HG03432 (cell line): Measurements from ENCODE around the gene DCHS2.
"Not testable (repeated sequence)": the region's sequence is repeated elsewhere in the genome, so short reads cannot be mapped to it uniquely, and the experiment has no call there.

Source experiments
- ATAC-seq: cut with Tn5 transposase; IDR thresholded peaks from one replicate; pipeline ENCODE4 v1.9.1; 2021; ENCODE audit warnings: mild to moderate bottlenecking, moderate library complexity; ENCODE audit not compliant: unreplicated experiment

DCHS2 gene

DNA sequence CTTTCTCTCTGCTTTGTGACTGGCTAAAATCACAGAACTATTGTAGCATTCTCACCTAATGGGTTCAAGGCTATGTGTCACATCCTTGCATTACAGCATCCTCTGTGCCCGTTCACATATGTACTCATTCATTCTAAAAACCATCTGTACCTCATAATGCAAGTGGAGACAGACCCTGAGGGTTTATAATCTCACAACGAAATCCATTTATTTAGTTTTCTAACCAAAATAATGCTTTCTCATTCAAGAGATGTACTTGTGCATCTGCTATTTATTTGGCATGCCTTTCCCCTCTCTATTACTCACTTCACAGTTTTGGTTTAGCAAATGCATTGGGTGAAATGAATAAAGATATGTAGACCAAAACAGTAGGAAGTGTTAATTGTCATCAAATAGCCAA lies 261.5 kb downstream of the DCHS2 start:
- ATAC-seq: no peak

DNA sequence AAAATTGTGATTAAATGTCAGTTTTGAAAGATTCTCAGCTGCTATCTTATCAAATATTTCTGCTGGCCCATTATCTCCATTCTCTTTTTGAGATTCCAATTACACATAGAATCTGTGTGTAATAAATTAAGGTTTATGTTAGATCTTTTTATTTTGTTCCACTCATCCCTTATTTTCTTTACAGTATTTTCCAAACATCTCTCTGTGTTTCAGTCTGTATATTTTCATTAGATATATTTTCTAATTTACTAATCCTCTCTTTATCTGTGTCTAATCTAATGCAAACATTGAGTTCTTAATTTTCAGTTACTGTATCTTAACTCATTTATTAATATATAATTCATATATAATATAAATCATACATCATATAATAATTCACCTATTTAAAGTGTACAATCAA lies 268.7 kb downstream of the DCHS2 start:
- ATAC-seq: no peak

DNA sequence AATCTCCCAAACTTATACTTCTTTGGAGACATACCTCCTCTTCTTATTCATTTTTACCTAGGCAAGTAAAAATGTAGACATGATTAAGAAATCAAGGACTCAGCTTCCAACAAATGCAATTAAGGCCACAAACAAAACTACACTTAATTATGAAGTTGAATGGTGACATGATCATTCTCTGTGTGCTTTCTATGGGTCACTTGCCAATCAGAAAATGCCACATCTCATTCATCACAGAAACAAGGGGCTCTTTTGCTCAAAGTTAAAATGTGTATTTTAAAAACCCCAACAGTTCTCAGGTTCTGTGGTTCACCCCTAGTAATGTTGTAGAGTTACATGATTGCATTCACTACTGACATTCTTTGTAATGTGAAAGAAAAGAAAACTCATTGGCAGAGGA lies 273.5 kb downstream of the DCHS2 start:
- no peak for ATAC-seq

GRCh38 chr4:154217384-154217783 lies 274.2 kb downstream of the DCHS2 start:
- ATAC-seq: not testable (repeated sequence)

DNA sequence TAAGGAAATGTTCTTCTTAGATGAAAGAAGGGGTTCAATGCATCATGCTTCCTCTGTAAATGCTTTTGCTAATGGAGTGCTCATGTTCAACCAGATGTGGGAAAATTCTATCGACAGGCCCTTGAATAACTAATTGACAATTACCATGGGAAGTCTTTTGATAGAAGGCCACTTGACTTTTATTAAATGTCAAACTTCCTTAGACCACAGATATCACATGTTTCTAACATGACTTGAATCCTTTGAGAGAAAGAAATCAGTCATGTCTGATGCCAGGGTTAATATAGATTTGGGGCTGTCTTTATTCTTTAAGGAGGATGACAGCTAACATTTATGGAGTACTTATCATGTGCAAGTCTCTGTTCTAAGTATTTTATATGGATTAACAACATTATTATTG lies 280.1 kb downstream of the DCHS2 start:
- no peak for ATAC-seq

- no peak for ATAC-seq
Observed at GRCh38 chr4:154208424-154208823, 283.2 kb downstream of the DCHS2 start.

DNA sequence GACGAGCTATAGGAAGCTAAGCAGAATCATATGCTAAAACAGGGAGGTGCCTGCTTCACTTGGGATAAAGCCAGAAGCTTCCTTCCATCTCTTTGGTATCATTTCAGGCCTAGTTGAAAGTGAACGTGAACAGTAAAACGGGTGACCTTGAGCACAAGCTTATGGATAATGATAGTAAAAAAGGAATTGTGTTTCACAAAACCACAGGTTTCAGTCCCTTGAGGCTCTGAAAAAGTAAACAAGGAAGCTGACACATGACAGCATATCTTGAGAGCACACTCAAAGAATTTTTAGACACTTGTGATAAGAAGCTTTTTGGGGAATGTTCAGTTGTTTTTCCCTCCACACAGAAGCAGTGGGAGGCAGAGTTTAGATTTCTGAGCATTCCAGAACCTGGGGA lies 286.1 kb downstream of the DCHS2 start:
- ATAC-seq: no peak

- no peak for ATAC-seq
Observed at GRCh38 chr4:154194649-154195048, 296.9 kb downstream of the DCHS2 start.

DNA sequence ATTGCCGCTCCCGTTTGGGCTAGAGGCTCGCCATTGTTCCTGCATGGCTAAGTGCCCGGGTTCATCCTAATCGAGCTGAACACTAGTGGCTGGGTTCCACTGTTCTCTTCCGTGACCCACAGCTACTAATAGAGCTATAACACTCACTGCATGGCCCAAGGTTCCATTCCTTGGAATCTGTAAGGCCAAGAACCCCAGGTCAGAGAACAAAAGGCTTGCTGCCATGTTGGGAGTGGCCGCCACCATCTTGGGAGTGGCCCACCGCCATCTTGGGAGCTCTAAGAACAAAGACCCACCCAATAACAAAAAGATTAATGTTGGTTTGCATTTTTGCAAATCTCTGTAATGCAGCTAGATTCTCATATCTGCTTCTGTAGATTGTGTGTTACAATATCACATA lies 299.0 kb downstream of the DCHS2 start:
- ATAC-seq: no peak

GRCh38 chr4:154189346-154189745 lies 302.3 kb downstream of the DCHS2 start:
- ATAC-seq: no peak

- ATAC-seq: no peak
Observed at GRCh38 chr4:154186888-154187287, 304.7 kb downstream of the DCHS2 start.

- no peak for ATAC-seq
Observed at GRCh38 chr4:154186035-154186434, 305.6 kb downstream of the DCHS2 start.

DNA sequence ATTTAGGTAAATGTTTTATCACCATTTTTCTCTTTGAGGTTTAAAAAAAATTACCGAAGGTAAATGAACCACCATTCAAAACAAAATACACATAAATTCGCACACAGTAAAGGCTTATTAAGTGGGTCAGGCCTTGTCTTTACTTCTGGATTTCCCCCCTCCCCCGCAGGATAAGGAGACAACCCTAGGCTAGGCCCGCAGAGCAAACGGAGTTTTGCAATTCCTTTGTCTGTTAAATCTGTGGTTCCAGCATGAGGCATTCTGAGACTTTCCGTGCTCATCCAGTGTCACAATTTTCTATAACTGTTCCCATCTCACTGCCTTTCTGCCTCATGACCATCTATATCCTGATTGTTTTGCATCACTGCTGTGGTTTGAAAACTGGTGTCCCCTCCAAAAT lies 307.4 kb downstream of the DCHS2 start:
- ATAC-seq: no peak

DNA sequence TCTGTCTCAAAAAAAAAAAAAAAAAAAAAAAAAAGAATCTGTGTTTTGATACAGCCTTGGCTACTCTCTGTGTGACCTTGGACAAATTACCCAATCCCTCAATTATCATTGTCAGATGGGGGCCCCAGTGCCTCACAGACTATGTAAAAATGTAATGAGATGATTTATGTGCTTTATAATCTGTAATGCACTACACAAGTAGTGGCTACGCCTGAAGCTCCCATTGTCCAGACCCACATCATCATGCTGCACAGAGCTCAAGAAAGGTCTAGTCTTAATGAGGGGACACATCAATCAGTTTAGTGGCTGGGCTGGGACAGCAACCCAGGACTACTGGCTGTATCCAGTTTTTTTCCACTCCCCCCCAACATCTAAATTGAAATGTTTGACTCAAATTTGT lies 308.3 kb downstream of the DCHS2 start:
- ATAC-seq: no peak
